ENCODE results near the gene BCL10.

The BCL10 gene

GRCh38 chr1:85223334-85223733 lies 53.1 kb downstream of the BCL10 start:
- no peak overlapping the region for H3K4me3 ChIP-seq (ENCODE audit: low read depth, low read length)
- ChIA-PET CTCF (interaction anchor here (1.5 kb wide), 2 partner anchors 30 to 118 kb away, joined by 3 read pairs; no protein-coding TSS in a partner anchor), POLR2A (no interaction called here)
- TF ChIP-seq CTCF (IDR thresholded peaks at IDR 0.05; ENCODE audit: insufficient read depth, low read length, missing control alignments) = no peak
- DNase-seq (ENCODE audit: low read depth, low spot score) = no peak

- ChIA-PET POLR2A (no interaction called here), CTCF (no interaction called here)
- no peak for DNase-seq (ENCODE audit: low read depth, low spot score)
- no peak overlapping the region for H3K4me3 ChIP-seq (ENCODE audit: low read depth, low read length)
- TF ChIP-seq CTCF (IDR thresholded peaks at IDR 0.05; ENCODE audit: insufficient read depth, low read length, missing control alignments) = no peak
Measured at GRCh38 chr1:85220756-85221201, 55.7 kb downstream of the BCL10 start.

GRCh38 chr1:85219853-85220610 lies 56.4 kb downstream of the BCL10 start:
- ChIA-PET POLR2A (no interaction called here), CTCF (no interaction called here)
- no peak for DNase-seq (ENCODE audit: low read depth, low spot score)
- no peak for TF ChIP-seq CTCF (IDR thresholded peaks at IDR 0.05; ENCODE audit: insufficient read depth, low read length, missing control alignments)
- H3K4me3 ChIP-seq (ENCODE audit: low read depth, low read length) = no peak overlapping the region

GRCh38 chr1:85216697-85217096 lies 59.7 kb downstream of the BCL10 start:
- POLR2A ChIA-PET = no interaction called here
- CTCF ChIA-PET = interaction anchor here (1.0 to 1.7 kb wide), 3 partner anchors 38 to 43 kb away, joined by 4 to 6 read pairs (median 5); partner anchors contain the start of gene C1orf52
- no peak for DNase-seq (ENCODE audit: low read depth, low spot score)
- TF ChIP-seq CTCF (IDR thresholded peaks at IDR 0.05; ENCODE audit: insufficient read depth, low read length, missing control alignments) = no peak
- no peak overlapping the region for H3K4me3 ChIP-seq (ENCODE audit: low read depth, low read length)

Measured in AG04449 (cell line).